SK-N-SH (cell line): ENCODE measurements around the gene ZNF106. TPM values are rescaled to one million over a fixed set of nuclear protein-coding genes. Genes with fewer than 3 reads are reported as not detected.

Experiments used
- CTCF ChIA-PET: fragments of 300-600, 350-600 bp; formaldehyde crosslinking; extraction: SDS; loops from one replicate; lab custom pipeline; 2021; lab: Yijun Ruan, JAX
- POLR2A ChIA-PET: fragments of 350-600 bp; sonication (Branson Sonifier 250); formaldehyde crosslinking; extraction: SDS; loops from one replicate; lab custom pipeline; 2020; ENCODE audit warnings: antibody characterized with exemption, inconsistent platforms; lab: Yijun Ruan, JAX
- DNase-seq: peaks from one replicate; pipeline ENCODE4 v3.0.0; 2012
- H2AFZ ChIP-seq: fragments of 200-600 bp; sonication (generic); 2 replicates; pipeline ENCODE4 v1.8.1; 2016; ENCODE audit warnings: antibody characterized with exemption, mild to moderate bottlenecking, low read depth
- H3F3A ChIP-seq: fragments of 200-600 bp; sonication (generic); replicated peaks from 2 replicates; pipeline ENCODE3; 2016; ENCODE audit warnings: antibody characterized with exemption, mild to moderate bottlenecking; ENCODE audit not compliant: insufficient read depth
- H3K27ac ChIP-seq, 2 experiments: fragments of 200-500 bp in 1 of 2; fragments of 200-600 bp in 1 of 2; sonication (Bioruptor generic) in 1 of 2; sonication (generic), shearing (Covaris generic) in 1 of 2; 2 replicates each; pipeline versions ENCODE4 v1.5.1 to v1.6.1; 2014 to 2016; ENCODE audit warnings: low read depth in 2 of 2, inconsistent platforms in 1 of 2, low read length in 1 of 2, mild to moderate bottlenecking in 1 of 2, mixed read lengths in 1 of 2
- H3K27me3 ChIP-seq: fragments of 200-600 bp; sonication (generic), shearing (Covaris generic); 2 replicates; pipeline ENCODE4 v1.6.1; 2016; ENCODE audit warnings: mixed run types; ENCODE audit not compliant: insufficient read depth
- H3K36me3 ChIP-seq, 2 experiments: fragments of 200-500 bp in 1 of 2; fragments of 200-600 bp in 1 of 2; sonication (Bioruptor generic) in 1 of 2; sonication (generic) in 1 of 2; replicated peaks in 1 of 2; 2 replicates each; pipeline versions ENCODE3 to v1.5.1; 2014 to 2016; ENCODE audit warnings: low read length in 1 of 2, mild to moderate bottlenecking in 1 of 2; ENCODE audit not compliant: insufficient read depth in 2 of 2, control insufficient read depth in 1 of 2
- H3K4me1 ChIP-seq, 2 experiments: fragments of 200-500 bp in 1 of 2; fragments of 200-600 bp in 1 of 2; sonication (Bioruptor generic) in 1 of 2; sonication (generic), shearing (Covaris generic) in 1 of 2; 2 replicates each; pipeline versions ENCODE4 v1.5.1 to v1.6.1; 2014 to 2016; ENCODE audit warnings: low read depth in 1 of 2, low read length in 1 of 2, mixed run types in 1 of 2; ENCODE audit not compliant: insufficient read depth in 2 of 2, control insufficient read depth in 1 of 2
- H3K4me2 ChIP-seq: fragments of 200-600 bp; sonication (generic), shearing (Covaris generic); 2 replicates; pipeline ENCODE4 v1.6.1; 2017; ENCODE audit warnings: mixed run types
- H3K4me3 ChIP-seq, 2 experiments: fragments of 200-500 bp in 1 of 2; fragments of 200-600 bp in 1 of 2; sonication (Bioruptor generic) in 1 of 2; sonication (generic), shearing (Covaris generic) in 1 of 2; 2 replicates each; pipeline versions ENCODE4 v1.5.1 to v1.8.1; 2014 to 2016; ENCODE audit warnings: low read depth in 2 of 2, inconsistent platforms in 1 of 2, low read length in 1 of 2, mild to moderate bottlenecking in 1 of 2, mixed read lengths in 1 of 2, moderate library complexity in 1 of 2
- H3K79me2 ChIP-seq: fragments of 200-600 bp; sonication (generic); 2 replicates; pipeline ENCODE4 v1.8.1; 2017; ENCODE audit warnings: mild to moderate bottlenecking; ENCODE audit not compliant: insufficient read depth
- H3K9ac ChIP-seq: fragments of 200-600 bp; sonication (generic); 2 replicates; pipeline ENCODE4 v1.6.1; 2017; ENCODE audit warnings: mixed run types
- H3K9me2 ChIP-seq: fragments of 200-600 bp; sonication (generic); 2 replicates; pipeline ENCODE4 v1.6.1; 2017; ENCODE audit warnings: mixed run types
- H3K9me3 ChIP-seq: fragments of 200-600 bp; sonication (generic); 2 replicates; pipeline ENCODE4 v1.6.1; 2017; ENCODE audit warnings: mixed run types, mild to moderate bottlenecking, moderate library complexity
- H4K20me1 ChIP-seq: fragments of 200-600 bp; sonication (generic); 2 replicates; pipeline ENCODE4 v1.6.1; 2017; ENCODE audit warnings: mild to moderate bottlenecking, mixed run types; ENCODE audit not compliant: insufficient read depth
- CHD2 ChIP-seq: fragments of 150-350 bp; IDR thresholded peaks from 2 replicates; pipeline ENCODE4 v1.6.1; 2018; ENCODE audit warnings: low read length; ENCODE audit not compliant: partially characterized antibody
- ELF1 ChIP-seq: IDR thresholded peaks from 2 replicates; pipeline ENCODE4 v1.4.0; 2012
- FOSL2 ChIP-seq: IDR thresholded peaks from 2 replicates; pipeline ENCODE4 v1.4.0; 2012; ENCODE audit warnings: low read depth, mild to moderate bottlenecking, moderate library complexity, borderline replicate concordance
- FOXM1 ChIP-seq: IDR thresholded peaks from 2 replicates; pipeline ENCODE4 v1.4.0; 2012; ENCODE audit warnings: low read depth, mild to moderate bottlenecking
- GABPA ChIP-seq: IDR thresholded peaks from 2 replicates; pipeline ENCODE4 v1.4.0; 2012; ENCODE audit warnings: low read depth, mild to moderate bottlenecking
- GATA2 ChIP-seq: sonication (generic); formaldehyde crosslinking; IDR thresholded peaks from 2 replicates; pipeline ENCODE4 v1.5.0; 2020; ENCODE audit warnings: mild to moderate bottlenecking, missing genetic modification reagents
- MXI1 ChIP-seq: IDR thresholded peaks from 2 replicates; pipeline ENCODE4 v1.6.1; 2012; ENCODE audit warnings: mild to moderate bottlenecking, low read depth, low read length, improper control_type of control experiment
- RFX5 ChIP-seq: IDR thresholded peaks from 2 replicates; pipeline ENCODE4 v1.6.1; 2012; ENCODE audit warnings: mild to moderate bottlenecking, improper control_type of control experiment, low read length
- TCF12 ChIP-seq: IDR thresholded peaks from 2 replicates; pipeline ENCODE4 v1.4.0; 2012
- TEAD4 ChIP-seq: IDR thresholded peaks from 2 replicates; pipeline ENCODE4 v1.4.0; 2012; ENCODE audit warnings: mild to moderate bottlenecking, borderline replicate concordance; ENCODE audit not compliant: insufficient read depth
- WGBS: methylation state at CpG from one replicate; pipeline ENCODE4 v1.1.6; 2017; ENCODE audit warnings: low lambda C conversion rate; 5-methylcytosine and 5-hydroxymethylcytosine counted together
- polyA plus RNA-seq, 3 experiments: library from polyadenylated mRNA; depleted of rRNA; stranded (reverse); fragments of >200 nt; gene quantifications; 2 replicates each; pipeline ENCODE4 v1.2.3, GENCODE V29; 2012
- TF ChIP-seq, protein P1 (sequence below): fragments of 150-350 bp; IDR thresholded peaks from 2 replicates; pipeline ENCODE4 v1.6.1; 2017; ENCODE audit warnings: antibody characterized with exemption, low read length, low read depth, borderline replicate concordance
- TF ChIP-seq, protein P2 (sequence below): IDR thresholded peaks from 2 replicates; pipeline ENCODE4 v1.4.0; 2012; ENCODE audit warnings: low read depth, borderline replicate concordance
- TF ChIP-seq, protein P3 (sequence below): fragments of 200-600 bp; sonication (generic); IDR thresholded peaks from 2 replicates; pipeline ENCODE4 v1.6.1; 2017; ENCODE audit warnings: antibody characterized with exemption, mild to moderate bottlenecking, moderate library complexity
- TF ChIP-seq, protein P4 (sequence below): IDR thresholded peaks from 2 replicates; pipeline ENCODE4; 2012

ZNF106 gene
- polyA plus RNA-seq, 1 of the 3 experiments (the other 2 are of a cell fraction) = 8.9 TPM

DNA sequence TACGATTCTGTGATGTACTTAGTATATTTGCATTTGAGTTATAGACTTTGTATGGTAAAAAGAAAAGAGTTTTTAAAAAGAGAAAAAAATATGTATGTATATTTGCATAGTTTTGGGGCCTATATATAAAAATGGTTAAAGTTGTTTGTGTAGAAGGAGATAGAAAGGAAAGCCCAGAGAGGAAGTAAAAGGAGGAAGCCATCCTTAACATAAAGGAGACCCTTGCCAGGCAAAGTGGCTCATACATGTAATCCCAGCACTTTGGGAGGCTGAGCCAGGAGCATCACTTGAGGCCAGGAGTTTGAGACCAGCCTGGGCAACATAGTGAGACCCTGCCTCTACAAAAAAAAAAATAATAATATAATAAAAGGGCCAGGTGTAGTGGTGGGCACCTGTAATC lies 12.9 kb upstream of the ZNF106 start:
- Histone ChIP-seq H3K79me2 (peaks cover 99% of the 10 kb centered on the region), H4K20me1 (peaks cover 8% of the 10 kb centered on the region; the same call in 1 of the 2 replicates), H3K9me3 (no peaks in the 10 kb centered on the region), H2AFZ (no peak overlapping the region), H3K4me1 (peaks cover 6 to 19% of the 10 kb centered on the region in 2 experiments; a peak in 3 of 4 replicates), H3K36me3 (peaks cover 0 to 26% of the 10 kb centered on the region in 2 experiments), H3F3A (peaks cover 22% of the 10 kb centered on the region), H3K27me3 (no peaks in the 10 kb centered on the region), H3K9ac (no peak overlapping the region), H3K27ac (no peak overlapping the region), H3K4me3 (no peak overlapping the region), H3K4me2 (no peak overlapping the region), H3K9me2 (no peaks in the 10 kb centered on the region)
- DNase-seq = no peak
- CTCF ChIA-PET = no interaction called here
- POLR2A ChIA-PET = no interaction called here
- TF ChIP-seq, protein P1, sequence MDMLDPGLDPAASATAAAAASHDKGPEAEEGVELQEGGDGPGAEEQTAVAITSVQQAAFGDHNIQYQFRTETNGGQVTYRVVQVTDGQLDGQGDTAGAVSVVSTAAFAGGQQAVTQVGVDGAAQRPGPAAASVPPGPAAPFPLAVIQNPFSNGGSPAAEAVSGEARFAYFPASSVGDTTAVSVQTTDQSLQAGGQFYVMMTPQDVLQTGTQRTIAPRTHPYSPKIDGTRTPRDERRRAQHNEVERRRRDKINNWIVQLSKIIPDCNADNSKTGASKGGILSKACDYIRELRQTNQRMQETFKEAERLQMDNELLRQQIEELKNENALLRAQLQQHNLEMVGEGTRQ = no peak
- TF ChIP-seq MXI1 (no peak), GABPA (no peak)
- TF ChIP-seq, protein P2, sequence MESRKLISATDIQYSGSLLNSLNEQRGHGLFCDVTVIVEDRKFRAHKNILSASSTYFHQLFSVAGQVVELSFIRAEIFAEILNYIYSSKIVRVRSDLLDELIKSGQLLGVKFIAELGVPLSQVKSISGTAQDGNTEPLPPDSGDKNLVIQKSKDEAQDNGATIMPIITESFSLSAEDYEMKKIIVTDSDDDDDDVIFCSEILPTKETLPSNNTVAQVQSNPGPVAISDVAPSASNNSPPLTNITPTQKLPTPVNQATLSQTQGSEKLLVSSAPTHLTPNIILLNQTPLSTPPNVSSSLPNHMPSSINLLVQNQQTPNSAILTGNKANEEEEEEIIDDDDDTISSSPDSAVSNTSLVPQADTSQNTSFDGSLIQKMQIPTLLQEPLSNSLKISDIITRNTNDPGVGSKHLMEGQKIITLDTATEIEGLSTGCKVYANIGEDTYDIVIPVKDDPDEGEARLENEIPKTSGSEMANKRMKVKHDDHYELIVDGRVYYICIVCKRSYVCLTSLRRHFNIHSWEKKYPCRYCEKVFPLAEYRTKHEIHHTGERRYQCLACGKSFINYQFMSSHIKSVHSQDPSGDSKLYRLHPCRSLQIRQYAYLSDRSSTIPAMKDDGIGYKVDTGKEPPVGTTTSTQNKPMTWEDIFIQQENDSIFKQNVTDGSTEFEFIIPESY = no peak
- TF ChIP-seq, protein P3, sequence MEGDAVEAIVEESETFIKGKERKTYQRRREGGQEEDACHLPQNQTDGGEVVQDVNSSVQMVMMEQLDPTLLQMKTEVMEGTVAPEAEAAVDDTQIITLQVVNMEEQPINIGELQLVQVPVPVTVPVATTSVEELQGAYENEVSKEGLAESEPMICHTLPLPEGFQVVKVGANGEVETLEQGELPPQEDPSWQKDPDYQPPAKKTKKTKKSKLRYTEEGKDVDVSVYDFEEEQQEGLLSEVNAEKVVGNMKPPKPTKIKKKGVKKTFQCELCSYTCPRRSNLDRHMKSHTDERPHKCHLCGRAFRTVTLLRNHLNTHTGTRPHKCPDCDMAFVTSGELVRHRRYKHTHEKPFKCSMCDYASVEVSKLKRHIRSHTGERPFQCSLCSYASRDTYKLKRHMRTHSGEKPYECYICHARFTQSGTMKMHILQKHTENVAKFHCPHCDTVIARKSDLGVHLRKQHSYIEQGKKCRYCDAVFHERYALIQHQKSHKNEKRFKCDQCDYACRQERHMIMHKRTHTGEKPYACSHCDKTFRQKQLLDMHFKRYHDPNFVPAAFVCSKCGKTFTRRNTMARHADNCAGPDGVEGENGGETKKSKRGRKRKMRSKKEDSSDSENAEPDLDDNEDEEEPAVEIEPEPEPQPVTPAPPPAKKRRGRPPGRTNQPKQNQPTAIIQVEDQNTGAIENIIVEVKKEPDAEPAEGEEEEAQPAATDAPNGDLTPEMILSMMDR = no peak
- WGBS = 94% methylated on average over 1 of the region's 1 CpG

DNA sequence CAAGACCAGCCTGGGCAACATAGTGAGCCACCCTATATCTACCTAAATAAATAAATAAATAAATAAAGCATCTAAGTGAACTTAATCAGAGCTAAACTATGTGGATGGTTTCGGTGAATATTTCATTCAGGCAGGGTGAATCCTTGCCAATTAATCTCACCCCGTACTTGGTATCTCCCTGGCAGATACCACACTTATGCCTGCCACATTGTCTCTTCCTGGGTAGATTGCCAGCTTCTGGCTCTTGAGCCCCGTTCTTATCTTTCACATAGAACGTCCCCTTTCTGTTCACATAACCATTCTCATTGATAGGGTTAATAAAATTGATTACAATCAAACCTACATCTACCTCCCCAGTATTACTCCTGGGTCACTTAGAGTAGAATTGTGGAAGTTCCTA lies 11.5 kb upstream of the ZNF106 start:
- Histone ChIP-seq H3K4me2 (no peak overlapping the region), H3K27me3 (no peaks in the 10 kb centered on the region), H3K79me2 (peaks cover 99% of the 10 kb centered on the region), H3K9ac (no peak overlapping the region), H3K9me2 (no peaks in the 10 kb centered on the region), H2AFZ (no peak overlapping the region), H3K4me1 (peaks cover 6 to 14% of the 10 kb centered on the region in 2 experiments; a peak in 3 of 4 replicates), H3F3A (peaks cover 25% of the 10 kb centered on the region), H3K9me3 (no peaks in the 10 kb centered on the region), H3K36me3 (peaks cover 0 to 26% of the 10 kb centered on the region in 2 experiments), H3K4me3 (no peak overlapping the region), H3K27ac (no peak overlapping the region), H4K20me1 (peaks cover 8% of the 10 kb centered on the region; the same call in 1 of the 2 replicates)
- POLR2A ChIA-PET = no interaction called here
- TF ChIP-seq MXI1 (no peak), RFX5 (no peak), TCF12 (no peak), TEAD4 (no peak), ELF1 (no peak), FOXM1 (no peak), CHD2 (no peak), GATA2 (CRISPR knock-in tag) (no peak), FOSL2 (no peak)
- TF ChIP-seq, protein P4, sequence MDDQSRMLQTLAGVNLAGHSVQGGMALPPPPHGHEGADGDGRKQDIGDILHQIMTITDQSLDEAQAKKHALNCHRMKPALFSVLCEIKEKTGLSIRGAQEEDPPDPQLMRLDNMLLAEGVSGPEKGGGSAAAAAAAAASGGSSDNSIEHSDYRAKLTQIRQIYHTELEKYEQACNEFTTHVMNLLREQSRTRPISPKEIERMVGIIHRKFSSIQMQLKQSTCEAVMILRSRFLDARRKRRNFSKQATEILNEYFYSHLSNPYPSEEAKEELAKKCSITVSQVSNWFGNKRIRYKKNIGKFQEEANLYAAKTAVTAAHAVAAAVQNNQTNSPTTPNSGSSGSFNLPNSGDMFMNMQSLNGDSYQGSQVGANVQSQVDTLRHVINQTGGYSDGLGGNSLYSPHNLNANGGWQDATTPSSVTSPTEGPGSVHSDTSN = no peak
- TF ChIP-seq, protein P3 = no peak
- TF ChIP-seq, protein P1 = no peak
- WGBS = 90% methylated on average over 4 of the region's 4 CpGs
- CTCF ChIA-PET = interaction anchor here (1.0 kb wide), 1 partner anchor 30 kb away, joined by 3 read pairs; no protein-coding TSS in a partner anchor
- DNase-seq = no peak
